GM12891 (cell line): Measurements from ENCODE around the gene ANKRD33B.
A peak's percentile ranks its signal among the peaks of the same experiment; 100 is the strongest.

Experiments used
- POLR2A ChIP-seq: IDR thresholded peaks from 2 replicates; pipeline ENCODE4 v1.6.1; 2011; ENCODE audit warnings: low read depth, low read length, control low read depth
- POLR2AphosphoS5 ChIP-seq: IDR thresholded peaks from 2 replicates; pipeline ENCODE4 v1.6.1; 2011; ENCODE audit warnings: low read depth, low read length, control low read depth
- TAF1 ChIP-seq: IDR thresholded peaks from 2 replicates; pipeline ENCODE4 v1.6.1; 2011; ENCODE audit warnings: low read depth, low read length, control low read depth

DNA sequence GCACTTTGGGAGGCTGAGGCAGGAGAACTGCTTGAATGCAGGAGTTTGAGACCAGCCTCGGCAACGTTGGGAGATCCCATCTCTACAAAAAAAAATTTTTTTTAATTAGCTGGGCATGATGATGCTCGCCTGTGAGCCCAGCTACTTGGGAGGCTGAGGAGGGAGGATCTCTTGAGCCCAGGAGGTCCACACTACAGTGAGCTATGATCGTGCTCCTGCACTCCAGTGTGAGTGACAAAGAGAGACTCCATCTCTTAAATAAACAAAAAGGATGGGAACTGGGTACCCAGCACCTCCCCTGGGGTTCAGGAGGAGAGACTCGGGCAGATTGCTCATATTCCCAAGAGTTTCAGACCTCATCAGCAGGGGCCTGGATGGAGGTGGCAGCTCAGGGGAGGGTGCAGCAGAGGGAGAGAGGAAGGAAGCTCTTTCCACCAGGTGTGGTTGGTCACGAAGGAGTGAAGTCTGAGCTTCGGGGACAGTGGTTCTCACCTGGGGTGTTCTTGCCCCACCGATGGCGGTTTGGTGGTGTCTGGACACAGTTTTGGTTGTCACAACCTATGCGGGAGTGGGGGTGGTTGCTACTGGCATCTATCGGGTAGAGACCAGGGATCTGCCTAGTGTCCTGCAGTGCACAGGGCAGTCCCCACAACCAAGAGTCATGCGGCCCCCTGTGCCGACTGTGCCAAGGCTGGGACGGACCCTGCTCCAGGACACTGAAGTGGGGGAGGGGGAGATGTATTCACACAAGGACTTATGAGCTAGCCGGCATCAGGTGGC, 72.7 kb downstream of the ANKRD33B start:
- TF ChIP-seq TAF1 = no peak
- peak; percentile 49; the same call in 1 of the 2 replicates for TF ChIP-seq POLR2A
- TF ChIP-seq POLR2AphosphoS5 = no peak; the same call in none of the 2 replicates
